Fibroblast of the aortic adventitia (primary cell): Measurements from ENCODE around the gene MEI4. TPM values are rescaled to one million over a fixed set of nuclear protein-coding genes. Genes with fewer than 3 reads are reported as not detected.

ENCODE experiments used
- DNase-seq: peaks from one replicate; pipeline ENCODE4 v3.0.0-alpha.2; 2010; ENCODE audit warnings: low read depth
- H3K4me3 ChIP-seq: 2 replicates; pipeline ENCODE4 v1.5.1; 2011; ENCODE audit warnings: low read depth, mild to moderate bottlenecking, control low read depth, low read length, moderate library complexity
- total RNA-seq: library from RNA; depleted of rRNA; stranded (reverse); fragments of >200 nt; gene quantifications from 2 replicates; pipeline ENCODE4 v1.2.3, GENCODE V29; 2012; ENCODE audit warnings: low replicate concordance
- TF ChIP-seq, protein P1 (sequence below): IDR thresholded peaks from 2 replicates; pipeline ENCODE4 v1.5.1; 2011; ENCODE audit warnings: mild to moderate bottlenecking, low read length, control low read depth, inconsistent platforms; ENCODE audit not compliant: insufficient read depth

The MEI4 gene
- total RNA-seq, 1 donor = not detected

DNA sequence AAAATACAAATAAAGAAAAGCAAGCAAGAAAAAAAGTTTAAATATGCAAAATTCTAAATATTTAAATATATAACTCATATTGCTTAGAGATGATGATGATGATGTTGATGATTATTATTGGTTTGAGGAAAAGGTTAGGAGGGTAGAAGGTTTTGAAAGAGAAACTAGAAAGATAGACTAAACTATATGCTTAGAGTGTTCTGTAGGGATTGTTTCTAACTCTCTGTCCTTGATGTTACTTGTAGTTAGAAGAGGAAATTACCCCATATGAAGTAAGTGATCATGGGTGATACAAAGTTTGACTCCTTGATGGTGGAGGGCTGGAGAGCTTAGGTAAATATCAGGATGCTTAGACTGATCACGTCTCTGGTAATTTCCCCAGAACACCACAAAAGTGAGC is 159.5 kb downstream of the MEI4 start:
- no peak overlapping the region for H3K4me3 ChIP-seq
- TF ChIP-seq, protein P1, sequence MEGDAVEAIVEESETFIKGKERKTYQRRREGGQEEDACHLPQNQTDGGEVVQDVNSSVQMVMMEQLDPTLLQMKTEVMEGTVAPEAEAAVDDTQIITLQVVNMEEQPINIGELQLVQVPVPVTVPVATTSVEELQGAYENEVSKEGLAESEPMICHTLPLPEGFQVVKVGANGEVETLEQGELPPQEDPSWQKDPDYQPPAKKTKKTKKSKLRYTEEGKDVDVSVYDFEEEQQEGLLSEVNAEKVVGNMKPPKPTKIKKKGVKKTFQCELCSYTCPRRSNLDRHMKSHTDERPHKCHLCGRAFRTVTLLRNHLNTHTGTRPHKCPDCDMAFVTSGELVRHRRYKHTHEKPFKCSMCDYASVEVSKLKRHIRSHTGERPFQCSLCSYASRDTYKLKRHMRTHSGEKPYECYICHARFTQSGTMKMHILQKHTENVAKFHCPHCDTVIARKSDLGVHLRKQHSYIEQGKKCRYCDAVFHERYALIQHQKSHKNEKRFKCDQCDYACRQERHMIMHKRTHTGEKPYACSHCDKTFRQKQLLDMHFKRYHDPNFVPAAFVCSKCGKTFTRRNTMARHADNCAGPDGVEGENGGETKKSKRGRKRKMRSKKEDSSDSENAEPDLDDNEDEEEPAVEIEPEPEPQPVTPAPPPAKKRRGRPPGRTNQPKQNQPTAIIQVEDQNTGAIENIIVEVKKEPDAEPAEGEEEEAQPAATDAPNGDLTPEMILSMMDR = no peak
- DNase-seq = no peak

DNA sequence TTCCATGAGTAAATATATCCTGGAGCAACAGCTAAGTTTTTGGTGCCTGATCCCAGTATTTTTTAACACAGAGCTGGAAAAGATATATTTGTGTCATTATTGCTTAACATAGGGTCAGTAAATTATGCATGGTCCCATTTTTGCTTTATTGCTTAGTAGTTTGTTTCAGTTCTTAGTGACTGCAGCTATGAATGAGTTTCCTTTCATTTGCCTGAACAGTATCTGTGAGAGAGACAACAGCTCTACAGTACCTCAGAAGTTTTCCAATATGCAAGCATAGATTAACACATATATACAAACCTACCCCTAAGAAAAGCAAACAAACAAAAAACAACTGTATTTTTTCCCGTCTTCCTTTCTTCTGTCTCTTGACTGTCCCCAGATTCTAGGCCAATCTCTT is 160.3 kb downstream of the MEI4 start:
- no peak overlapping the region for H3K4me3 ChIP-seq
- TF ChIP-seq, protein P1 = no peak
- no peak for DNase-seq

DNA sequence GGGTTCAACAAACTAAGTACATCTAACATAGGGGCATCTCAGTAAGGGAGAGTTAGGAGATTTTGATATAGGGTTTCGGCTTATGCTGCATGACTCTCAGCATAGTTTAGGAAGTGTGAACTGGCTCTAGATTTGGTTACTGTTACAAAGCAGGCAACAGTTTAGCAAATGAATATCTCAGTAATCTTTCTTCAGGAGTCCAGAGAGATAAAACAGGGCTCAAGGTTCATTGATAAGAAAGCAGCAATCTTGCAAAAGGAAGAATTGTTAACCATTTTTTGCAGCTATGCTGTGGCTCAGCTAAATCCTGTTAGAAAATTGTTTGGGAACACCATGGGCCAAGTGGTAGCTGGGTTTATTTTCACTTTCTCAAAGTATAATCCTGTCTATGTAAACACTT is 161.3 kb downstream of the MEI4 start:
- TF ChIP-seq, protein P1 = no peak

DNA sequence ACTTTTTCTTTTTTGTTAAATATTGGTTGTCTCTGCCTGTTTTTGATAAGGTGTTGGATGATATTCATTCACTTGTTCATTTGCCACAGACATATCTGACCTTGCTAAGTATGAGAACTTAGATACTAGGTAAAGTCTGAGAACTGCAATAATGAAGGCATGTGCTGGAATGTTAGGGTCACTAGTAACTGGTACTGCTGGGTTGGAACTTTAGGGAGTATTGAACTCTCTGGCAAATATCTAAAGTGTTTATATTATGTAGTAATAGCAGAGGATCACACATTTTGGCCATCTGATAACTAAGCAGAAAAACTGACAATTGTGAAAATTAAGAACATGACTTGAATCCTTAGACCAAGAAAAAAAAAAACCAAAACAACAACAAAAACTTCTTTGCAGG is 162.7 kb downstream of the MEI4 start:
- H3K4me3 ChIP-seq = no peak overlapping the region
- TF ChIP-seq, protein P1 = no peak
- no peak for DNase-seq

More for the DNA sequence above, 161.3 kb downstream of the MEI4 start:
- DNase-seq = no peak
- H3K4me3 ChIP-seq = no peak overlapping the region

DNA sequence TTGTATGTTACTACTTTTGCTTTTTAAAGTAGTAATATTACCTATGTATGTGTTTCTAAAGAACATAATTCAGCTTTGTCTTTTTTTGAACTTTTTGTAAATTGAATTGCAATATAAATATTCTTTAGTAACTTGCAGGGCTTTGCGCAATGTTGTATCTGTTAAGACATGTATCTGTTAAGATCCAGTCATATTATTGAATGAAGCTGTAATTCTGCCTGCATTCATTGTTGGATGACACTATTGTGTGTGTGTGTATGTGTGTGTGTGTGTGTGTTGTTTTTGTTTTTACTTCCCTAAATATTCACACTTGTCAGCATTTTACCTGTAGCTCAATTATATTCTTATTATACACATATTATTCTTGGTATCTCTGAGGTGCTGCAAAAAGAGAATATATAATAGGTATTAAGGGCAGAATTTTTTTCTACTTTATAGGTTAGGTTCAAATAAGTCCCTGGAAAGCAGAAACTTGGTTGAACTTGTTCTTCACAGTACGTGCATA is 164.0 kb downstream of the MEI4 start:
- TF ChIP-seq, protein P1 = no peak
- H3K4me3 ChIP-seq = no peak overlapping the region
- no peak for DNase-seq

DNA sequence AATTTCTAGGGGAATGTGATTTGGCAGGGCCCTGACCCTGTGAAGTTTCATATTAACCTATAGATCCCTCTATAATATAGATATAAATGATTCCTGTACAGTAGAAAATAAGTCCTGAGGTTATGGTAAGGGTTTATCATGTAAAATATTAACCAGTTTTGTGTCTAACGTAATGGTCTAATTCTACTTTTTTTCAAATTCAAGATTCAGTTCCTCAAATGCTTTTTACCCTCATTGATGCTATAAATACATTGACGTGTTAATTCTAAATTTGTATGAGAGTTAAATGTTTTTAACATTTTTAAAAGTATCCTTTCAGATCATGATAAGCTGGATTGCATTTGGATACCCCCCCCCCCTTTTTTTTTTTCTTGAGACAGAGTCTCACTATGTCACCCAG is 169.4 kb downstream of the MEI4 start:
- TF ChIP-seq, protein P1 = no peak
- no peak for DNase-seq
- no peak overlapping the region for H3K4me3 ChIP-seq

DNA sequence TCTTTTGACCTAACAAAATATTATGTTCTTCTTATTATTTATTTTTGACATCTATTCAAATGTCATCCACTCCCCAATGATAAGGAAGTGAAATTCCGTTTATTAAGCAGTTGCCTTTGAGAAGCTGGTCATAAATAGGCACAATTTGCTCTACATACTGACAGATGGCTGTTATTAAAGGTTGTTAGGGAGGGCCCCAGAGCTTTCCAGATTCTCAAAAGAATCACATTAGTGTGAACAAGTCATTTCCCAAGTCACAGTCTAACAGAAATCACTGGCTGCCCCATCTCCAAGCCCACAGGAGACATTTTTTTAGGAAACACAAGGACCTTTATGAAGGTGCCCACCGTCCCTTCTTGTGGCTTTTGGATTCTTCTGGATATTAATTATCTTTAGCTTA is 172.4 kb downstream of the MEI4 start:
- TF ChIP-seq, protein P1 = no peak
- H3K4me3 ChIP-seq = no peak overlapping the region
- DNase-seq = no peak
